KBM-7 (cell line): ENCODE results near the gene MRPL4.

Source experiments
- DNase-seq: peaks from one replicate; pipeline ENCODE4 v3.0.0-alpha.2; 2015
- in situ Hi-C: fragments of 300-500 bp; cut with MboI; formaldehyde crosslinking; loops from 2 replicates; pipeline ENCODE4 v1.14.3; 2020; ENCODE audit warnings: low sequenced_read_pairs, low pct_unique_long_range_greater_than_20kb, mixed read lengths

MRPL4 gene

GRCh38 chr19:10283301-10284064, 31.5 kb downstream of the MRPL4 start:
- in situ Hi-C loops: no loop called here
- no peak for DNase-seq

- no peak for DNase-seq
- in situ Hi-C loops: no loop called here
Observed at GRCh38 chr19:10284065-10284959, 32.3 kb downstream of the MRPL4 start.

GRCh38 chr19:10284960-10285278, 32.9 kb downstream of the MRPL4 start:
- no peak for DNase-seq

GRCh38 chr19:10285393-10285792, 33.4 kb downstream of the MRPL4 start:
- DNase-seq: peak; percentile 40
- in situ Hi-C loops: no loop called here

More at GRCh38 chr19:10284960-10285278, 32.9 kb downstream of the MRPL4 start:
- in situ Hi-C loops: no loop called here

GRCh38 chr19:10286803-10287737, 35.1 kb downstream of the MRPL4 start, which contains the start of gene ICAM4:
Gene ICAM4 (plus strand): TSS chr19:10286955. CDS start chr19:10287013, 58 bp downstream.
- peak; percentile 92 for DNase-seq
- in situ Hi-C loops: no loop called here

- in situ Hi-C loops: no loop called here
- DNase-seq: peak; percentile 87
Observed at GRCh38 chr19:10288662-10289166, 36.7 kb downstream of the MRPL4 start.

- peak; percentile 94 for DNase-seq
- in situ Hi-C loops: no loop called here
Observed at GRCh38 chr19:10289167-10289835, 37.3 kb downstream of the MRPL4 start.

- peak; percentile 53 for DNase-seq
- in situ Hi-C loops: no loop called here
Observed at GRCh38 chr19:10289836-10290356, 37.9 kb downstream of the MRPL4 start, which contains the start of gene ICAM5. Gene ICAM5 (plus strand): TSS chr19:10289952. CDS start chr19:10290044, 92 bp downstream.

GRCh38 chr19:10290357-10290875, 38.4 kb downstream of the MRPL4 start:
- peak; percentile 34 for DNase-seq
- in situ Hi-C loops: no loop called here

- peak; percentile 65 for DNase-seq
- in situ Hi-C loops: no loop called here
Observed at GRCh38 chr19:10290876-10291553, 39.0 kb downstream of the MRPL4 start.

- no peak for DNase-seq
- in situ Hi-C loops: no loop called here
Observed at GRCh38 chr19:10291554-10292205, 39.7 kb downstream of the MRPL4 start.

GRCh38 chr19:10292206-10292788, 40.3 kb downstream of the MRPL4 start:
- peak; percentile 67 for DNase-seq
- in situ Hi-C loops: no loop called here

GRCh38 chr19:10292789-10293636, 41.0 kb downstream of the MRPL4 start:
- in situ Hi-C loops: no loop called here
- no peak for DNase-seq

GRCh38 chr19:10293637-10294367, 41.8 kb downstream of the MRPL4 start:
- no peak for DNase-seq
- in situ Hi-C loops: no loop called here

GRCh38 chr19:10294368-10294697, 42.3 kb downstream of the MRPL4 start:
- in situ Hi-C loops: no loop called here
- no peak for DNase-seq
